GM19467 (cell line): Measurements from ENCODE around the gene RNF144A.
"Not testable (repeated sequence)": the region's sequence is repeated elsewhere in the genome, so short reads cannot be mapped to it uniquely, and the experiment has no call there.

ENCODE experiments used
- ATAC-seq: cut with Tn5 transposase; IDR thresholded peaks from one replicate; pipeline ENCODE4 v1.9.1; 2021; ENCODE audit warnings: mild to moderate bottlenecking, moderate library complexity; ENCODE audit not compliant: unreplicated experiment

Gene RNF144A

DNA sequence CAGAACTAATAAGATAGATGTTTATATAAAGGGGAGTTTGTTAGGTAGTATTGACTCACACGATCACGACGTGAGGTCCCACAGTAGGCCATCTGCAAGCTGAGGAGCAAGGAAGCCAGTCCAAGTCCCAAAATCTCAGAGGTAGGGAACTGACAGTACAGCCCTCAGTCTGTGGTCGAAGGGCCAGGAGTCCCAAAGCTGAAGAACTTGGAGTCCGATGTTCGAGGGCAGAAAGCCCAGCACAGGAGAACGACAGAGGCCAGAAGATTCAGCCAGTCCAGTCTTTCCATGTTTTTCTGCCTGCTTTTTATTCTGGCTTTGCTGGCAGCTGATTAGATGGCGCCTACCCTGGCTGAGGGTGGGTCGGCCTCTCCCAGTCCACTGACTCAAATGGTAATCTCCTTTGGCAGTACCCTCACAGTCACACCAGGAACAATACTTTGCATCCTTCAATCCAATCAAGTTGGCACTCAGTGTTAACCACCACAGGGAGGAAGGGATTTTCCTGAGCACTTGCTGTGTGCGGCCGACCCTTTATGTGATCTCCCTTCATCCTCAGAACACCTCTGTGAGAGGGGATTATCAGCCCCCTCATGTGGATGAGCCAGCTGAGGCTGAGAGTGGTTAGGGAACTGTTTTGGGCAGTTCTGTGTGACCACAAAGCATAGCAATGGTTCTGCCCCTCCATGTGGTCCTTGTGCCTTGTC lies 78.3 kb downstream of the RNF144A start:
- no peak for ATAC-seq

DNA sequence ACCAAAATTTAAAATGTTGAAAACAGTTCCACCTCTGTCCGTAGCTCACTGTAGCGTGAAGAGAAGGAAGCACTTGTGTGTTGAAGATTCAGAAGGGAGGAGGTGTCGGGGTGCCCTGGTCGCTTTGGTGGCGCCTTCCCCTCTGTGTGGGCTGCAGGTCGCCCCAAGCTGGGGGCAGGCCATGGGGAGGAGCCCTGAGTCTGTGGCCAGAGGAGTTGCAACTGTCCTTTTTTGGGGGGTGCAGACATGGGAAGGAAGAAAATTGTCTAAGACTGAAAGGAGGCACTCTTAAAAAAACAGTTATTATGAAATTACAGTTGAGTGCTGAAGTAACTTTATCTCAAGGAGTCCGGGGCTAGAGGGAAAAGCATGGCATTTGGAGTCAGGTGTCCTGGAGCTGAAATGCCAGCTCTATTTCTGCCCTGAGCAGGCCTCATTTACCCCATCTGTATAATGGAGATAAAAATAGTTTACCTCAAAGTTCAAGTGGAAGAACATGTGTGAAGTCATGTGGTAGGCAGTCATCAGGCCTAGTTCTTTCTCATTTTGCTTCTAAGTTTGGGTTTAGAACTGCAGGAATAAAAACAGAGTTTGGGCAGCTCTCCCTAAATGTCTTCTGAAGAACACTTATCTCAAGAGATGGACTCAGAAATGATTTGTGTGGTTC lies 82.1 kb downstream of the RNF144A start:
- ATAC-seq = peak; percentile 72

DNA sequence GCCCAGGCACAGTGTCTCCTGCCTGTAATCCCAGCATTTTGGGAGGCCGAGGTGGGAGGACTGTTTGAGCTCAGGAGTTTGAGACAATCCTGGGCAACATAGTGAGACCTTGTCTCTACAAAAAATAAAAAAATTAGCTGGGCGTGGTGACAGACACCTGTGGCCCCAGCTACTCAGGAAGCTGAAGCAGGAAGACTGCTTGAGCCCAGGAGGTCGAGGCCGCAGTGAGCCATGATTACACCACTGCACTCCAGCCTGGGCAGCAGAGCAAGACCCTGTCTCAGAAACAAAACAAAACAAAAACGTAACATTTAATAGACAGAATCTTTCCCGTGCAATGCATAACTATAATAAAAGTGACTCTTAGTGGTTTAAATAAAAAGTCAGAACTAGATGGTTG lies 84.2 kb downstream of the RNF144A start:
- not testable (repeated sequence) for ATAC-seq

DNA sequence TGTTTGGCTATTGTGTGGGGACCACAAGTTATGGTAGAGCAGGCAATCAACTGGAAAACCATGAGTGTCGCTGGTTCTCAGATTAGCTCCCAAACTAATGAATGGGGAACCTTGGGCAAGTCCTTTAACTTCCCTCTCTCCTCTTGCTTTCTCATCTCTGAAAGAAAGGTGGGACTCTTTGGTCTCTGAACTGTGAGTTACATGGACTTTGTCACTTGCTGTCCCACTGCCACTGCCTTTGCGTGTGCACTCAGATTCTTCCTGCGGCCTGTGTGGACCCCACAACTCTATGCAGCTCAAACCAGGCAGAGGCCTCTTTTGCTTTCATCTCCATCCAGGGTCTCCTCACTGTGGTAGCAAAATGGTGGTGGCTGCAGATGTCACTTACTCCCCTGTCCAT lies 86.7 kb downstream of the RNF144A start:
- no peak for ATAC-seq

DNA sequence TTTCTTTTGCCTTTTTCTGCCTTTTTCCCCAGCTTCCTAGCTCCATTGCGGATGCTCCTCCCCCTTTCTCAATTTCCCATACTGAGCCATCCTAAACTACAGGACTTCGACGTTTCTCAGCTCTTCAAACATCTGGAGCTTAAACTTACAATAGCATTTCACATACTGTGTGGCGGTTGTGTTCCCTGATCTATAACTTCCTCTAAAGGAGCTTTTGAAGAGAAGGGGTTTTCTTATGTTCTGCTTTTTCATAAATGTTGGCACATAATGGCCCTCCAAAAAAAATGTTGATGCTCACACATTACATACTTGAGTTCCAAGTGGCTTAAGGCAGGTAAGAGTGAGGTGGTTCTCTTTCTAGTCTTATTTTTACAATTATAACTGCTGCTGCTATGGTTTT lies 87.4 kb downstream of the RNF144A start:
- ATAC-seq = no peak

DNA sequence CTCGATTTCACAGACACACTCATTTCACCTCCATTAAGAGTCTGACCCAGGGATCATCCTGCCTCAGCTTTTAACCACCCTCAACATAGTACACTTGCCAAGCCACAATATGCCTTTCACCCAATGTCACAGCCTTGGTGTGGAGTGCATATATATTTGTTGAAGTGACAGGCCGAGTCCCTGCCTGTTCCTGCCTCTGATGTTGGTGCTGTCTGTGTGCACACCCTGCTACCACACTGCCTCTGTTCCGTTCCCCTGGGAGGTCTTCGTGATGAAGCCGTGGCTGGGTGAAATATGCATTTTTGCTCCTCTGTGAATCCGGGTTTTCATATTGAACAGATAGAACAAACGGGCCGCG lies 90.3 kb downstream of the RNF144A start:
- no peak for ATAC-seq

DNA sequence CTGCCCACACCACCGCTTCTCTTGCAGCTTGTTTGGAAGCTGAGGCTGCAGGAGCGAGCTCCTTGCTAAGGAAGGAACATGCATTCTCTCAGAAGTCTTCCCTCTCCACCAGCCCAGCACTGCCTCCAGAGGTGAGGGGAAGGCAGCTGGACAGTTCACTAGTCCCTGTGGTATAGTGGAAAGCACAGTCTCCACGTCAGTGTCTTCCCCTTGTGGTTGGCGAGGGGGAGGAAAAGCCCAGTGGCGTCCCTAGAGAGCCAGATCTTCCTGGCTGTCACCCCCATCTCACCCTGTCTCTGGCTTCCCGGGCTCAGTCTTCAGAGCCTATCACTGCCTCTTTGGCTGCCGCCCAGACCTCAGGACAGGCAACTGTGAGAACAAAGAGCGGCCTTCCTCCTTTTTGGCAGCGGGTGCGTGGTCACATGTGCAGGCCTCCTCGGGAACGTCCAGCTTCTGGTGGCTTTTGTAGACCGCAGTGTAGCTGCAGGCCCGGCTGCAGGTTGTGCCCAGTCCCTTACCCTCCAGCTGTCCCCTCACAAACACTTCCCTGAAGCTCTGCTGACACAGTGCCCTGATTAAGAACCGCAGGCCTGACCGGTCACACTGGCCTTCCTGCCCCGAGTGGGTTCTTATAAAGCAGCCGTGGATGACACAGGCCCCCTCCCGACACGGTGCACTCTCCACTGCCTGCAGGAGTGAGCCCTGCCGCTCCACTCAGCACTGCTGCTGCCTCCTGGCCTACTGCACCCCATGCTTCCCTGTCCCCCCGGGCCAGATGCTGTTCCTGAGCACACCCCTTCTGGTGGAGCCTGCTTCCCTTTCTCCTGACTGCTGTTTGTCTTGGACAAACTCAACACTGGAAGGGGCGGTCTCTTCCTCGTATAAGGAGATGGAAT lies 90.9 kb downstream of the RNF144A start:
- ATAC-seq = no peak

DNA sequence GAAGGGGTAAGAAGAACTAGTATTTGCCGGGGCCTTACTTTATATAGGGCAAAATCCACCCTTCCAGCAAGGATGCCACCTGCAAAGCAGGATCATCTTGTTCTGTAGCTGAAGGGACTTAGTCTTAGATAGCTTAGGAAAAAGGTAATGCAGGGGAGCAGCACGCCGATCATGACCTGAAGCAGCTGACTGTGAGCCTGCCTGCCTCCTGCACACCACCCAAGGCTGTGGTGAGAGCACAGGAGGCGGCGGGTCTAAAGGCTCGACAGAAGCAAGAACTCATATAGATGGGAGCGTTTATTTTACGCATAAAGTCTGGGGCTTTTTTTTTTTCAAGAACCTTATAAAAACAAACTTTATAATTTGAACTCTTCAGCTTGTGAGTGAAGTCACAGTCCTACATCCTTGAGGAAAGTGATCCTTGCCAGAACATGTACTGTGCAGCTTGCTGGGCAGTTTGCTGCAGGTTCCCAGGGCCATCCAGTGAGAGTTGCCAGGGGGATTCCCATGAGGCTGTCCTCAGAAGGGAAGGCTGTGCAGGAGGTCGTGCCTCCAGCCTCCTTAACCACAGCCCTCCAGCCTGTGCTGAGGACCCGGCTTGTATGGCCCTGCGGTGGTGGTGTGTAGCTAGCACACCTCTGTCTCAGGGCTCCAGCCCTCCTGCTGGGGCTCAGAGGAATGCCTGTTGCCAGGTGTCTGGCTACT lies 92.1 kb downstream of the RNF144A start:
- no peak for ATAC-seq

DNA sequence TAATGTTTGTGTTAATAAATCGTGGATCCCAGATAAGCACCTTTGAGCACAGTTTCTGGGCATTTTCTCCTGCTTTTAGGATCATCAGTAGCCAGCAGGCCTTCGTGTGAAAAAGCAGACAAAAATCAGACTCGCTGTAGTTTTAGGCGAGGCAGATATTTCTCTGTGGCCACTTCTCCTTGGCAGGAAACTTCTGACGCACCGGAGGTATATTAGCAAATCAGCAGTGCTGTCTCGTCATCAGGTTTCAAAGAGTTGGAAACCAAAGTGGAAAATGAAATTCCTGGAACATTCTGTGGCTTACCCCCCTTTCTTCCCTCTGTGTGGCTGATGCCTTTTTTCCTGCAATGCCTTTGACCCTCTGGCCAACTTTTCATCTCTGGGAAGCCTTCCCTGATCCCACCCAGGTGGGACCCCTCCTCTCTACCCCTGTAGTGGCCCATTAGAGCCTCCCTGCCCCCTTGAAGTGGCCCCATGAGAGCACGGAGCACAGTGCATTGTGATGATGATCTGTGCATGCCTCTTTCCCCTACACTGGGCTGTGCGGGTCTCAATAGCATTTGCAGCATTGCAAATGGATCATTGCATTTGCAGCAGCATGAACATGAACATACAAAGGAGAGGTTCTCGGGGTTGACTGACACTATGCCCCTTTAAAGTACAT lies 93.3 kb downstream of the RNF144A start:
- no peak for ATAC-seq

DNA sequence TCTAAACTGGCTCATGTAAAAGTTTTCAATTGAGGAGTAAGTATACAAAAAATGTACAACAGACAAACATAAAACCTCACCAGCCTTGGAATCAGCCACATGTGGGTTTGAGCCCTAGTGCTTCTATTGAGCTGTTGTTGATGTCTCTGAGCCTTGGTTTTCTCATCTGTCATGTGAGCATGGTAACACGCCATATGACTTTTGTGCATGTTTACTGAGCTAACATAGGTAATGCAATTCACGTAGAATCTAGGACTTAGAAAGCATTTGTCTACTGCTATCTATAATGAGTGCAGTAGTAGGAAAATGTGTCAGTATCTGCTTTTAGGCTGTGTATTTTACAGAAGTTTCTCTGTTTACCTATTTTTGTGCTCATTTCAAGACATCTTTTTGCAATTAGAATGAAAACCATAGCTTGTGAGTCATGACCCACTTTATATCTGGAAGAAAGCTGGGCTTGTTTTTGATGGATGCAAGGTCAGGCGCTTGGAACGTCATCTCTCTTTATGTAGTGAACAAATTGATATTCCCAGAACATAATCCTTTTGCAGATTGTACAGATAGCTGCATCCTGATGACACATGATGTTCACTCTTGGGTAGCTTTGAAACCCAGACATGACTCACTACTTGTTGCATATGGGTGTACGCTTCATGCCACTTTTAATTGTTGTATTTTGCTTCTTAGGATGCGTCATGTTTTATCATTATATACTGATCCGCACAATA lies 94.3 kb downstream of the RNF144A start:
- ATAC-seq = no peak

DNA sequence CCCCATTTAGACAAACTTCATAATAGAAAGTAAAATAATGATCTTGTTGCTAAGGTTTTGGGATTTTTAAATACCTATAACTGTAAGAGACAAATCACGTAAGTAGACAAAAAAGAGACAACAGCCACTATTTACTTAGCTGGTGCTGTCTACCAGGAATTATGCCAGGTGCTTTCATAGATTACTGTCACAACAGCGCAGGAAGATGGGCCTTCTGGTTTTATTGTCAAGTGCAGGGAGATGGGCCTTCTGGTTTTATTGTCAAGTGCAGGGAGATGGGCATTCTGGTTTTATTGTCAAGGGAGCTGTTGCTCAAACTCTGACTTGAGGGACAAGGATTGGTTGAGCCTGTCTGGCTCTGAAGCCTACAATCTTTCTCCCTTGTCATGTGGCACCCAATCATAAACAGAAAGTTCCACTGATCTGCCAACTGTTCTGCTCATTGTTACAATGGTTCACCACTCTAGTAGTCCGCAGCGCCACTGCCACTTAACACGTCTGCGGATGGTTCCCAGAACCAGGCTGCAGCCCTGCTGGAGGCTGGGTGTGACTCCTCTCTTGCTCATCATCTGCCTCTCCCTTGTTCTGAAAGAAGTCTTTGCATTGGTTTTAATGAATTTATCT lies 95.0 kb downstream of the RNF144A start:
- no peak for ATAC-seq

DNA sequence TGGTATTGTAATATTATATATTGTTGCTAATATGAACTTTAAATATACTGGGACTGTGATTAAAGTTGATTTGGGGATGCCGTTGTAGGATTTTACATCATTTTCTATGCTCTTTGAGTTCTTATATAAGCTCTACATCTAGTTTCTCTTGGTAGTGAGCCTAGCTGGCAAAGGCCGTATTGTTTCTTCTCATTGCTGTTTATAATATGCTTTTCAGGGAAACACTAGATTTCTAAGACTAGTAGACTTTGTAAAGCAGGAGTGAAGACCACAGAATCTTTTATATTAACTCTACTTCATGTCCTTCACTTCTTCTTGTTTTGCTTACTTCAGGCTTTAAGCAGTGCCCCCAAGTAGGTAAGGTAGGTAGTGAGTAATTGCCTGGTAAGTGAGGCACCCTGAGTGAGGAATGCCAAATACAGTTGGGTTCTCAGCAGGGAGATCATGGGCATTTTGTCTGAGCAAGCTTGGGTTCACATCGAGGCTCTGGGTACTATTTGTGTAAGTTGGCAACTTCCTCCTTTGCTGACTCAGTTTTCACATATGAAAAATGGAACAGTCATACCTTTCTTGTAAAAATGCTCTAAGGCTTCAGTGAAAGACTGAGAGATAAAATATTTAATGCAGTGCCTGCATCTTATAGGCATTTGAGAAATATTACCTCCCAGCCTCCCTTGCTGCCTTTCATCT lies 96.4 kb downstream of the RNF144A start:
- ATAC-seq = no peak

DNA sequence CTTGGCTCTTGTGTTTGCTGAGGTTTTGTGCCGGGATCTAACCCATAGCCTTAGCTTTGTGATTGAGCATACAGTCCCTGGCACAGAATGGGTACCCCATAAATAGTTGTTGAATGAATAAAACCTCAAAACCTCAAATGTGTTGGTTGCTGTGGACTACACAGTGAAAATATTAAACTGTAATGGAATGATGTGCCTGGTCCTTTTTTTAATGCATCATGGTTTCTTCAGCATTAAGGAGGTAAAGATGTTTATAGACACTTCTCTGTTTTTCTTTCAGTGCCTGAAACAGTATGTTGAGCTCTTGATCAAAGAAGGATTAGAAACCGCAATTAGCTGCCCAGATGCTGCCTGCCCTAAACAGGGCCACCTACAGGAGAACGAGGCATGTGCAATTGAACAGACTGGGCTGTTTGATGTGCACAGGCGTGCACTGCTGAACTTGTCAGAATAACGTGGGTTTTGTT lies 97.0 kb downstream of the RNF144A start:
- ATAC-seq = no peak

DNA sequence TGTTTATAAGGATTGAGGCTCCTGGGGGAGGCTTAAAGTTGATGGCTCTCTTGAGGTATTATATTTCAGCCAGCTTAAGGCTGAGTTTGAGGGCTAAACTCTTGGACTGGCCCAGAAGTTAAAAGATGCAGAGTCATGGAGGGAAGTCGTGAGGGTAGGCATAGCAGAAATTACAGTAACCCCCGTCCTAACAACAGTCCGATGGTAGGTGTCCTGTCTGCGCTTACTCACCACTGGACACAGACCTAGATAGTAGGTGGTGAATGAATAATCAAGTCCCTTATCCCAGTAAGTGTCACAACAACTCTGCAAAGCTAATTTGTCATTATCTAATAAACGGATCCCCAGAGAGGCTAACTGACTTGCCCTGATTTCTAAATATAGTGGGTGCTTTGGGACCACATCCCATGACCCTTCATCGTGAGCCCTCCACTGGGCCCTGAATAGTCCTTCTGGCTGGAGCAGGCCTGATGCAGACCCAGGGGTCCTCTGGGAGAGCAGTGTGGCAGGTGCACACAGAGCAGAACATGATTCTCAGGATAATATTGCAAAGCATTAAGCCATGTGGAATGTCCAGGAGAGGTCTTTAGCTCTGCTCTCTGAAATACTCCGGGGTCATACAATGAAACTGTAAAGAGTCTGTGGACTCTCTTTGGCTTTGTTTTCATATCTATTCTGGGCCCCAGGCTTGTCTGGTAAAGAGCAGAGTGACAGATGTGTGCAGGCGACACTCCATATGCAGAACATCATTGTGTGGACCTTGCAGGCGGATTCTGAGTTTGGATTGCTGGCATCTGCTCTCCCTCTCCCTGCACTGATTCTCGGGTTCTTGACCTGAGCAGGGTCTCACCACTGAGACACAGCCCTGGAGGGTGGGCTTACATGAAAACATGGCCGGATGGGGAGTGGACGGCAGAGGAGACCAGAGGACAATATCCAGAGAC lies 98.1 kb downstream of the RNF144A start:
- no peak for ATAC-seq

DNA sequence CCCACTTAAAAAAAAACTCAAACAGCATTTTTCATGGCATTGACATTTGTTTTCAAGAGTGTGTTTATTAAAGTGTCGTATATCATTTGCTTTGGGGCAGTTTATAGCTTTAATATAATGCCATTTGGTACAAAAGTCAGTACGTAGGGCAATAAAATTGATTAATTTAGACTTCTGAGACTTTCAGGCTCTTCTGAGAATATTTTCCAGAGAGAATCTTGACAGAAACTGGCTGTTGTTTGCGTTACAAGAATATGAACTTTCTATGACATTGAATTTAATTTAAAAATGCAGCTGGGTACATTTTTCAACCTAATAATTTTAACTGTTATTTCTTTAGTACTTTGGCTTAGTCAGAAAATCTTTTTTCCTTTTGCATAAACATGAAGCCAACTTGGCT lies 98.9 kb downstream of the RNF144A start:
- no peak for ATAC-seq

DNA sequence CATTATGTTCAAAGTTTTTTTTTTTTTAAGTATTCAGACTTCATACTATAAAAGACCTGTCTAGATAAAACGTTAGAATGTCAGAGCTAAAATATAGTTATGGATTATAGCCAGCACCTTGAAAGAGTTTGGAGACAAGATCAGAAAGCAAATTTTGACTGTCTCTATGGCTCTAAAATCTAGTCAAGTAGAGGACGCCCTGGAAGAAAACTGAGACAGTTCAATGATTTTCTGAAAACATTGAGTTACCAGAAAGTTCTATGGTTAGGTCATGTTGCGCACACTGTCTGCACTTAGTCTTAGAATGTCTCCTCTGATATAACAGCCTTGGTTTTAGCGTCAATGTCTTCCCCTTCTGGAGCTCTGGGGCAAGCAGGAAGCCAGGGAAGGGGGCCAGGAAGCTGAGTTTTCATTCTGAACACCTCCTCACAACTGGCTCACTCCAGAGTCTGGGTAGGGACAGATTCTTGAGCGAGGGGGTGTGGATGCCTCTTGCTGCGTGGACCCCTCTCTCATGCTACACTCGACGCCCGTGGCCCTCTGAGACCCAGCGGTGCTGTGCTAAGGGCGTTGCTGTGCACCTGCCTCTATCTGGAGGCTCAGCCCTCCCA lies 99.5 kb downstream of the RNF144A start:
- no peak for ATAC-seq

DNA sequence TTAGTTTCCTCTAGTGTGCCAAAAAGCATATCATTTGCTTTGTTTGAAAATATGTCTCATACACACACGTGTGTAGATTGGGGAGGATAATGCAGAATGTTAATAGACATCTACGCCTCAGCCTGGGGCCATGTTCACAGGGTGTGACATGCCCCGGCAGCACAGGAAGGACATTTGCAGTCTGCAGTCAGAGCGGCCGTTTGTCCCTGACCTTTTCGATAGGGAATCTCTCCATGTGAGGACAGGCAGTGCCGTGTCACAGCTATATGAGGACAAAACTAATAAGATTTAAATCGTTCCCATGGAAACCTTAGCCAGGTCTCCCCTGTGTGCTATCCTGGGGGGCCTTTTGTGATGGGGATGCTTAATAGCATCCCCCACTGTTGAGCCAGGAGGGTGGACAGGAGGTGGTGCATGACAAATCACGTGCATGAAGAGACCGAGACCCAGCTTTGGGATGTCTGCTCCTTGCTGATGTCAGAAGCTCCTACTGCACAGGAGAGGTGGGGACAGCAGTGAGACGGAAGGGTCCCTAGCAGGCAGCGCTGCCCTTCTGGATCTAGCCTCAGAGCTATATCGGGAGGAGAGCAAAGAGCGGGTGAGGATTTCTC lies 100.6 kb downstream of the RNF144A start:
- ATAC-seq = no peak
